Tibial nerve (tissue), 4 donors: ENCODE measurements around the gene EME2. TPM values are rescaled to one million over a fixed set of nuclear protein-coding genes. Genes with fewer than 3 reads are reported as not detected.

Experiments used
- DNase-seq, 2 donors: peaks; one replicate each; pipeline ENCODE4 v3.0.0-alpha.2; 2019; ENCODE audit warnings: low spot score in 2 of 2
- H3K27ac ChIP-seq, 4 donors: fragments of 200-600 bp; sonication (generic) in 3 of 4; one replicate each; pipeline ENCODE4 v1.5.1; 2017 to 2019; ENCODE audit warnings: mild to moderate bottlenecking in 1 of 4
- H3K27me3 ChIP-seq, 2 donors: fragments of 200-600 bp; sonication (generic) in 1 of 2; one replicate each; pipeline versions ENCODE4 v1.5.1 to v1.6.0; 2017 to 2019
- H3K36me3 ChIP-seq, 3 donors: fragments of 200-600 bp; sonication (generic); one replicate each; pipeline ENCODE4 v1.5.1; 2018 to 2019
- H3K4me1 ChIP-seq, 4 donors: fragments of 200-600 bp; sonication (generic) in 3 of 4; one replicate each; pipeline ENCODE4 v1.5.1; 2017 to 2019
- H3K4me3 ChIP-seq, 4 donors: fragments of 200-600 bp; sonication (generic) in 3 of 4; one replicate each; pipeline ENCODE4 v1.5.1; 2017 to 2019; ENCODE audit warnings: mild to moderate bottlenecking in 1 of 4, moderate library complexity in 1 of 4
- H3K9me3 ChIP-seq, 4 donors: fragments of 200-600 bp; sonication (generic) in 3 of 4; one replicate each; pipeline ENCODE4 v1.5.1; 2017 to 2019
- EP300 ChIP-seq, 2 donors: sonication (generic); formaldehyde crosslinking; IDR thresholded peaks; one replicate each; pipeline ENCODE4 v1.6.1; 2017; ENCODE audit warnings: antibody characterized with exemption in 2 of 2, mild to moderate bottlenecking in 1 of 2
- POLR2A ChIP-seq, 2 donors: fragments of 450-650 bp; IDR thresholded peaks; one replicate each; pipeline ENCODE4 v1.6.1; 2017; ENCODE audit warnings: antibody characterized with exemption in 2 of 2, mild to moderate bottlenecking in 2 of 2, moderate library complexity in 2 of 2
- WGBS, 2 donors: methylation state at CpG; one replicate each; pipeline ENCODE4 v1.1.5; 2018; 5-methylcytosine and 5-hydroxymethylcytosine counted together
- total RNA-seq, 4 donors: library from RNA; depleted of rRNA; stranded (reverse); fragments of >200 nt; gene quantifications; one replicate each; pipeline ENCODE4 v1.1.0, GENCODE V29; 2016
- TF ChIP-seq, protein P1 (sequence below), 5 experiments: fragments of 200-600 bp in 3 of 5; fragments of 450-650 bp in 2 of 5; sonication (generic) in 3 of 5; IDR thresholded peaks; one replicate each; pipeline ENCODE4 v1.5.1; 2016 to 2019; ENCODE audit warnings: antibody characterized with exemption in 5 of 5, mild to moderate bottlenecking in 3 of 5, moderate library complexity in 2 of 5

Gene EME2
- total RNA-seq, 4 donors from 2014 or later = 13.2 to 41.4 (median 17.7) TPM

DNA sequence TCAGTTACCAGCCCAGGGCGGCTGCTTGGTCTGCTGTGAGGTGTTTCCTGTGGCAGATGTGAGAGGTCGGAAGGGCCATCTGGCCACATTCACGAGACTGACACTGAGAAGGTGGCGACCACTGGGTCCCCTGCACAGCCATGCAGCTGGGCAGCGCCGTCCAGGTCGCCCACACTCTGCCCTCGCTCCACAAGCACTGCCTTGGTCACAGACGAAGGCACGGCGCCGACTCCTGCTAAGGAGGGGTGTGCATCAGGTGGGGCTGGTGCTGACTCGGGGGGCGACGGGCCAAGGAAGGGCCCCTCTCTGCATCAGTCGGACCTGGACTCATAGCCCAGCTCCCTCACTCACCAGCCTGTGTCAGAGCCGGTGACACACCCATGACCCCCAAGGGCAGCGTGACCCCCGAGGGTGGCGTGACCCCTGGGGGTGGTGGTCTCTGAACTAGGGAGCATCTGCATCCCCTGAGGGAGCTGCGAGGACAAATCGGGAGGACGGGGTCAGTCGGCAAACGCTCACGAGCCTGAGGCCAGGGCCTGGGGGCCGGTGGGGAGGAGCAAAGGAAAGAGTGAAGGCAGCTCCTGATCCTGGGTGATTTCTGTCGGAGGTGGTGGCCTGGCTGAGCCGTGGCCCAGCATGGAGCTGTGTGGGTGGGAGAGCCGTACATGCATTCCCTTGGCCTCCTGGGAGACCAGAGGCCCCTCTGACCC is 31.7 kb upstream of the EME2 start:
- Histone ChIP-seq H3K27me3 (no peaks in the 10 kb centered on the region), H3K4me1 (no peaks in the 10 kb centered on the region), H3K9me3 (no peaks in the 10 kb centered on the region), H3K27ac (no peak overlapping the region), H3K36me3 (peaks cover 0 to 58% (median 8%) of the 10 kb centered on the region in 3 donors), H3K4me3 (no peak overlapping the region)
- TF ChIP-seq EP300 (IDR thresholded peaks at IDR 0.05) (no peak), POLR2A (IDR thresholded peaks at IDR 0.05) (no peak)
- TF ChIP-seq, protein P1, sequence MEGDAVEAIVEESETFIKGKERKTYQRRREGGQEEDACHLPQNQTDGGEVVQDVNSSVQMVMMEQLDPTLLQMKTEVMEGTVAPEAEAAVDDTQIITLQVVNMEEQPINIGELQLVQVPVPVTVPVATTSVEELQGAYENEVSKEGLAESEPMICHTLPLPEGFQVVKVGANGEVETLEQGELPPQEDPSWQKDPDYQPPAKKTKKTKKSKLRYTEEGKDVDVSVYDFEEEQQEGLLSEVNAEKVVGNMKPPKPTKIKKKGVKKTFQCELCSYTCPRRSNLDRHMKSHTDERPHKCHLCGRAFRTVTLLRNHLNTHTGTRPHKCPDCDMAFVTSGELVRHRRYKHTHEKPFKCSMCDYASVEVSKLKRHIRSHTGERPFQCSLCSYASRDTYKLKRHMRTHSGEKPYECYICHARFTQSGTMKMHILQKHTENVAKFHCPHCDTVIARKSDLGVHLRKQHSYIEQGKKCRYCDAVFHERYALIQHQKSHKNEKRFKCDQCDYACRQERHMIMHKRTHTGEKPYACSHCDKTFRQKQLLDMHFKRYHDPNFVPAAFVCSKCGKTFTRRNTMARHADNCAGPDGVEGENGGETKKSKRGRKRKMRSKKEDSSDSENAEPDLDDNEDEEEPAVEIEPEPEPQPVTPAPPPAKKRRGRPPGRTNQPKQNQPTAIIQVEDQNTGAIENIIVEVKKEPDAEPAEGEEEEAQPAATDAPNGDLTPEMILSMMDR (IDR thresholded peaks at IDR 0.05) = no peak
- WGBS, 2 donors = 78 to 86% methylated on average over 28 to 29 of the region's 30 CpGs
- no peak for DNase-seq

DNA sequence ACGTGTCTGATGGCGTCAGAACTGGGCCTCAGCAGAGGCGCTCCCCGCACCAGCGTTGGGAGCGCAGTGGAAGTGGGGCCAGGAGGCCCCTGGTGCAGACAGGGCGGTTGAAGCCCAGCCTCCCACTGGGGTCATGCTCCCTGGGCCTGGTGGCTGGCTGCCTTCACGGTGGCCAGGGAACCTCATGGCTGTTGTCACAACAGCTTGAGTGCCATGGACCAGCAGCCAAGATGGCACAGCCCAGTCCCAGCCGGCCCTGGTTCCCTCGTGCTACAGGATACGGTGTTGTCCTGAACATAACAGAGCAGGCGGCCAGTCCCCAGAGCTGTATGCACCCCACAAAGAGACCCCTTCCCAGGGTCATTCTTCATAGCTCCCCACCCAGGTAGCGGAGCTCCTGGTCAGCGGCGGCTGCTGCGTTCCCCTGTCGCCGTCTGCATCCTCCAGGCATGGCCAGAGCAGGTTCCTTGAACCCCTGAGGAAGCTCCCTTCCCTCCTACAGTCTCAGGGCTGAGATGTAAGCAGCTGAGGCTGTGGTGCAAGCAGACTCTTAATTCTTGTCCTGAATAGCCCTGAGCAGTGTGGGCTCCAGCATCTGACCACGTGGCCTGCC is 31.0 kb upstream of the EME2 start:
- no peak for TF ChIP-seq POLR2A (IDR thresholded peaks at IDR 0.05)
- no peak for TF ChIP-seq EP300 (IDR thresholded peaks at IDR 0.05)
- TF ChIP-seq, protein P1 (IDR thresholded peaks at IDR 0.05) = no peak
- Histone ChIP-seq H3K9me3 (no peaks in the 10 kb centered on the region), H3K27me3 (no peaks in the 10 kb centered on the region), H3K27ac (no peak overlapping the region), H3K36me3 (peaks cover 0 to 65% (median 8%) of the 10 kb centered on the region in 3 donors), H3K4me1 (no peaks in the 10 kb centered on the region), H3K4me3 (no peak overlapping the region)
- DNase-seq = no peak
- 87 to 91% methylated on average over 13 to 16 of the region's 19 CpGs for WGBS, 2 donors

DNA sequence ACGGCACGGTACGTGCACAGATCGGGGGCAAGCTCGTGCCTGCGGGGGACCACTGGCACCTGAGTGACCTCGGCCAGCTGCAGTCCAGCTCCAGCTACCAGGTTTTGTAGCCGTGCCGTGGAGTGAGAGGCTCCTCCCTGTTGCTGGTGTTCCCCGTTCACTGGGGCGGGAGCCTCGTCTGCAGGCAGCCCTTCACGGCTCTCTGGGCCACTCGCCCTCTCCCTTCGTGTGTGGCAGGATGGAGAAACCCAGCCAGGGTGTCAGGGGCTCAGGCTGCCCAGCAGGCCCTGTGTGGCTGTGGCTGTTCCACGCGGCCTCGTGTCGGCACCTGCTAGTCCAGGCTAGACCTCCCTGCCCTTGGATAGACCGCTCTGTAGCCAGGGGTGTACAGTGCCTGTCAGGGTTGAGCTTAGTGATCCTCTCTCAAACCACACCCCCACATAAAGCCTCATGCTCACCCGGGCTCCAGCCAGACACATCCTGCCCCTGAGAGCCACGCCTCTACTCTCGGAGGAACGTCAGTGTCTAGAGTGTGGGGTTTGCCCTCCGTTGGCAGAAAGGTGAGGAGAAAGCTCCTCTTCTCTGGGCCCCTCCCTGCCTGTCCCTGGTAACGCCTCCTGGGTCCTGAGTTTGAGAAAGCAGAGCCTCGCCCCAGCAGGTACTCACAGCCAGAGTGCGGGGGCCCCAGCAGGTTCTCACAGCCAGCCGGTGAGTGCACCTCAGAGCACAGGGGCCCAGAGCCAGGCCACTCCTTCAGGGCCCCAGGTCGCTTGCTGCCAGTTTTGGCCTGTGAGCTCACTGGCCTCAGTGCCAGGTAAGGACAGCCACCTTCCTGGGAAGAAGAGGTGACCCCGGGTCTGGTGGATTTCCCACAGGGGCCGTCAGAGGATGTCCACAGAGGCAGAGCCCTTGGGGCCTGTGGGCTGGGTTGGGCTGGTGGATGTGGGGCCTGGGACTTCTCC is 29.0 kb upstream of the EME2 start:
- Histone ChIP-seq H3K4me1 (no peaks in the 10 kb centered on the region), H3K36me3 (peaks cover 6 to 85% (median 15%) of the 10 kb centered on the region in 3 donors), H3K9me3 (no peaks in the 10 kb centered on the region), H3K27me3 (no peaks in the 10 kb centered on the region), H3K27ac (no peak overlapping the region), H3K4me3 (no peak overlapping the region)
- WGBS, 2 donors = 81 to 86% methylated on average over 17 to 24 of the region's 32 CpGs
- TF ChIP-seq, protein P1 (IDR thresholded peaks at IDR 0.05) = no peak
- DNase-seq = no peak

DNA sequence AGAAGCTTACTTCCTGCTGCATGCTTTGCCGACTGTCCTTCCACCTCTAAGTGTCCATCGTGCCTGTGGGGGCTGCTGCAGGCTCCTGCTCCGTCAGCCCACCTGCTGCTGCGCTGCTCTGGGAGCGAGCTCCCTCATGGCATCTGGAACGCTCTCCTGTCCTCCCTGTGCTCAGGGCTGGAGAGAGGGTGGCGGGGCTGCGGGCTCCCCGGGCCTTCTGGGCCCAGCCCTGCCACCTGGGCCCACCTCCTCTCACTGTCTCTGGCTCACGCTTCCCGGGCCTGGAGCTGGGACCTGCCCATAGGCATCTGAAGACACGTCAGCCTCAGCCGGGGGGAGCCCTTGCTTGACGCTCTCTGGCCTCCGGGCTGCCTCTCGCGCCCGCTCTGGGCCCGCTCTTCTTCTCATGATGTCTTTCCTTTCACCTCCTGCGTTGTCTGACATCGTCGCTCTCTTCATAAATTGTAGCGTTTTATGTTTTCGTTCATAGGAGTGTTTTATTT is 28.2 kb upstream of the EME2 start:
- Histone ChIP-seq H3K9me3 (no peaks in the 10 kb centered on the region), H3K27ac (no peak overlapping the region), H3K4me3 (no peak overlapping the region), H3K36me3 (peaks cover 6 to 92% (median 23%) of the 10 kb centered on the region in 3 donors), H3K27me3 (no peaks in the 10 kb centered on the region), H3K4me1 (no peaks in the 10 kb centered on the region)
- WGBS, 2 donors = 85 to 91% methylated on average over 23 to 24 of the region's 24 CpGs
- DNase-seq = no peak
- TF ChIP-seq POLR2A (IDR thresholded peaks at IDR 0.05) (no peak), EP300 (IDR thresholded peaks at IDR 0.05) (no peak)
- TF ChIP-seq, protein P1 (IDR thresholded peaks at IDR 0.05) = no peak
